ENCODE measurements around the gene DGKB. TPM values are rescaled to one million over a fixed set of nuclear protein-coding genes. Genes with fewer than 3 reads are reported as not detected.

DGKB gene
- total and polyA plus RNA-seq, 7 donors = 0.39 to 22.4 (median 11.3) TPM; not detected in 2

GRCh38 chr7:14751461-14751860 lies 151.1 kb downstream of the DGKB start:
- no peak for DNase-seq
- no peak overlapping the region for H3K27ac ChIP-seq
- intact Hi-C loops (cut with DNase I) = no loop called here
- peaks cover 0 to 13% (median 0%) of the 10 kb centered on the region in 4 donors for H3K4me1 ChIP-seq
- TF ChIP-seq POLR2A (IDR thresholded peaks at IDR 0.05) (no peak), CTCF (IDR thresholded peaks at IDR 0.05) (no peak), POLR2AphosphoS5 (IDR thresholded peaks at IDR 0.05) (no peak), EP300 (IDR thresholded peaks at IDR 0.05) (no peak)
- no peaks in the 10 kb centered on the region for H3K27me3 ChIP-seq
- no peaks in the 10 kb centered on the region for H3K9me3 ChIP-seq
- no peaks in the 10 kb centered on the region for H3K36me3 ChIP-seq
- no peak overlapping the region for H3K4me3 ChIP-seq
- 18 to 35% methylated on average over 1 of the region's 1 CpG for WGBS, 2 donors

DNA sequence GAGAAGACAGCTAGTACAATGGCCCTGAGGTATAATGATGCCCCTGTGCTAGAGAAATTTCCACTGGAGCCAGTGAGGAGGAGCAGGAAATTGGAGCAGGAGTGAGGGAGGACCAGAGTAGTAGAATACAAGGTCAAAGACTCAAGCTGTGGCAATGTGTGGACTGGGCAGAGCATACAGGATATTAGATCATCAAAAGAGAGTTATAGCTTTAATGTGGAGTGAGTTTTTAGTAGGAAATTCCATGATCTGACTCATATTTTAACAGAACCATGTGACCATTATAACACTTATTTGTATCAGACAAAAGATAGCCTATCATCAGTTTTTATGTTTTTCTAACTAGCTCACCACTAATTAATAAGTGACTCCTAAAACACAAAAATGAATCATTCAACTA lies 154.1 kb downstream of the DGKB start:
- intact Hi-C loops (cut with DNase I) = no loop called here
- no peak overlapping the region for H3K27ac ChIP-seq

DNA sequence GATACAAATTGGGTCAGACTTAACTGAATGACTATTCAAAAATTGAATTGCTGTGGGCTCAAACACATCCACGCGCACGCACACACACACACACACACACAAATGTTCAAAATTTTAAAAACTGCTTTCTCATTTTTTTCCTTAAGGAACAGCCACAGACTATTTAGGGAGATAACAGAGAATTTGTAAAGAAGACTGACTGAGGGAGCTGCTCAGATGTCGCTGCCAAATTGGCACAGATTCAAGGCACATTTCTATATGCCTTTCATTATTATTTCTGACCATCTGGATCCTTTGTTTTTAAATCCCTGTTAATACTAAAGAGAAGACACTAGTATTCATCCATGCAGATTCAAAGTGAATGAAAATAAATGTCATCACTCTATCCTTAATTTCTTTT lies 154.8 kb downstream of the DGKB start:
- no peaks in the 10 kb centered on the region for H3K27me3 ChIP-seq
- H3K4me1 ChIP-seq = peaks cover 0 to 10% (median 0%) of the 10 kb centered on the region in 4 donors
- no peak overlapping the region for H3K4me3 ChIP-seq
- DNase-seq = no peak
- no peaks in the 10 kb centered on the region for H3K36me3 ChIP-seq
- intact Hi-C loops (cut with DNase I) = no loop called here
- TF ChIP-seq POLR2A (IDR thresholded peaks at IDR 0.05) (no peak), POLR2AphosphoS5 (IDR thresholded peaks at IDR 0.05) (no peak), CTCF (IDR thresholded peaks at IDR 0.05) (no peak), EP300 (IDR thresholded peaks at IDR 0.05) (no peak)
- 83 to 86% methylated on average over 4 of the region's 4 CpGs for WGBS, 2 donors
- H3K27ac ChIP-seq = no peak overlapping the region
- H3K9me3 ChIP-seq = peaks cover 0 to 3% (median 0%) of the 10 kb centered on the region in 4 donors

More for the DNA sequence above, 154.1 kb downstream of the DGKB start:
- no peak for DNase-seq
- H3K4me1 ChIP-seq = peaks cover 0 to 10% (median 0%) of the 10 kb centered on the region in 4 donors
- no peaks in the 10 kb centered on the region for H3K36me3 ChIP-seq
- no peaks in the 10 kb centered on the region for H3K27me3 ChIP-seq
- H3K9me3 ChIP-seq = peaks cover 0 to 3% (median 0%) of the 10 kb centered on the region in 4 donors
- TF ChIP-seq EP300 (IDR thresholded peaks at IDR 0.05) (no peak), POLR2A (IDR thresholded peaks at IDR 0.05) (no peak), CTCF (IDR thresholded peaks at IDR 0.05) (no peak), POLR2AphosphoS5 (IDR thresholded peaks at IDR 0.05) (no peak)
- H3K4me3 ChIP-seq = no peak overlapping the region

DNA sequence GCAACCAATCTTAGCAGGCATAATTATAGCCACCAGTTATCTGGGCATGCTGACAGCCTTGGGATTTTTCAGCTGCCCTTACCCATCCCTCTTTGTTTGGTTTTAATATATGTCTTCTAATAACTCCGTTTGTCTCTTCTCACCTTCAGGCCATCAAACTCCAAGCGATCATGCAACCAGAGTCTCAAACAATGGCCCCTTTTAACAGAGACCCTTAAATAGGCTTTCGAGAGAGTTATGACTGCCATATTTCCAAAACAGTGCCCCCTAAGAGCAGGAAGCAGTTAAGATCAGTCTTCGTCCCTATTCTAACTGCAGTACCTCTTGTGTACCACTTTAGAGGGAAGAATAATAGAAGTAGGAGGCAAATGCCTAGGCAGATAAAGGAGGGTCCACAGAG lies 157.5 kb downstream of the DGKB start:
- Histone ChIP-seq H3K27me3 (no peaks in the 10 kb centered on the region), H3K4me3 (no peak overlapping the region), H3K4me1 (peaks cover 0 to 10% (median 0%) of the 10 kb centered on the region in 4 donors), H3K9me3 (peaks cover 0 to 6% (median 3%) of the 10 kb centered on the region in 4 donors), H3K27ac (no peak overlapping the region), H3K36me3 (no peaks in the 10 kb centered on the region)
- no peak for DNase-seq
- intact Hi-C loops (cut with DNase I) = no loop called here
- TF ChIP-seq EP300 (IDR thresholded peaks at IDR 0.05) = no peak
- no peak for TF ChIP-seq CTCF (IDR thresholded peaks at IDR 0.05)
- TF ChIP-seq POLR2A (IDR thresholded peaks at IDR 0.05) = no peak
- no peak for TF ChIP-seq POLR2AphosphoS5 (IDR thresholded peaks at IDR 0.05)
- WGBS, 2 donors = 89 to 90% methylated on average over 4 of the region's 4 CpGs

DNA sequence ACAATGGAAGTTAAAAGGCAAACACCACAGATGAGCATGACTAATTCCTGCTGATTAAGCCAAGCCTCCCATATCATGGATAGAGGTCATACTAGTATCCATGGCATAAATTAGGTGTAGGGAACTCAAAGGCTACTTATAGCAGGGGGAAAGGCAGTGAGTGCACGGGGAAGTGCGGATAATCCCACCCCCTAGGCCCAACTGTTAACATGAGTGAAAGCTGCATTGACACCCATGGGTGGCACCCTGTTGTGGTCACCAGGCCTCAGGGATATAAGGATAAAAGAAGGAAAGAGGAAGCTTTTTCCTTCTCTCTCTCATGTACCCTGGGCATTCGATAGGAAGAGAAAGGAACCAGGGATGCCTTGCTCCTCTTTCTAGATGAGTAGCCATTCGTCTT lies 161.9 kb downstream of the DGKB start:
- intact Hi-C loops (cut with DNase I) = no loop called here
- Histone ChIP-seq H3K4me1 (no peaks in the 10 kb centered on the region), H3K36me3 (no peaks in the 10 kb centered on the region), H3K9me3 (peaks cover 0 to 14% (median 3%) of the 10 kb centered on the region in 4 donors), H3K27ac (no peak overlapping the region), H3K27me3 (no peaks in the 10 kb centered on the region), H3K4me3 (no peak overlapping the region)
- WGBS, 2 donors = 91 to 93% methylated on average over 4 of the region's 4 CpGs
- DNase-seq = no peak
- no peak for TF ChIP-seq POLR2A (IDR thresholded peaks at IDR 0.05)
- TF ChIP-seq EP300 (IDR thresholded peaks at IDR 0.05) = no peak
- TF ChIP-seq POLR2AphosphoS5 (IDR thresholded peaks at IDR 0.05) = no peak
- TF ChIP-seq CTCF (IDR thresholded peaks at IDR 0.05) = no peak

All from sigmoid colon (tissue), 7 donors.